Mesodermal cell (in vitro differentiated cells): Measurements from ENCODE around the gene SYMPK.
A peak's percentile ranks its signal among the peaks of the same experiment; 100 is the strongest.

Source experiments
- H3K27ac ChIP-seq: 2 replicates; pipeline ENCODE4 v1.7.0; 2013; ENCODE audit warnings: mild to moderate bottlenecking, low read depth, low read length, moderate library complexity; ENCODE audit not compliant: severe bottlenecking
- H3K36me3 ChIP-seq: 2 replicates; pipeline ENCODE4 v1.7.1; 2013; ENCODE audit warnings: mild to moderate bottlenecking, low read length, moderate library complexity; ENCODE audit not compliant: control insufficient read depth, insufficient read depth
- H3K4me1 ChIP-seq: one replicate; pipeline ENCODE4 v1.7.1; 2013; ENCODE audit warnings: mild to moderate bottlenecking, low read length; ENCODE audit not compliant: insufficient read depth, control insufficient read depth, poor library complexity, severe bottlenecking
- H3K4me3 ChIP-seq: 2 replicates; pipeline ENCODE4 v1.7.0; 2013; ENCODE audit warnings: low read length, control low read depth, mild to moderate bottlenecking; ENCODE audit not compliant: insufficient read depth, poor library complexity, severe bottlenecking; ENCODE audit errors: extremely low read depth
- H3K9me3 ChIP-seq: 2 replicates; pipeline ENCODE4 v1.7.1; 2013; ENCODE audit warnings: mild to moderate bottlenecking, low read length, moderate library complexity; ENCODE audit not compliant: control insufficient read depth
- WGBS, 2 experiments: methylation state at CpG; one replicate each; pipeline ENCODE4 v1.1.5; 2013; ENCODE audit warnings: missing lambda C conversion rate in 2 of 2; ENCODE audit not compliant: insufficient coverage in 2 of 2; 5-methylcytosine and 5-hydroxymethylcytosine counted together

The SYMPK gene

DNA sequence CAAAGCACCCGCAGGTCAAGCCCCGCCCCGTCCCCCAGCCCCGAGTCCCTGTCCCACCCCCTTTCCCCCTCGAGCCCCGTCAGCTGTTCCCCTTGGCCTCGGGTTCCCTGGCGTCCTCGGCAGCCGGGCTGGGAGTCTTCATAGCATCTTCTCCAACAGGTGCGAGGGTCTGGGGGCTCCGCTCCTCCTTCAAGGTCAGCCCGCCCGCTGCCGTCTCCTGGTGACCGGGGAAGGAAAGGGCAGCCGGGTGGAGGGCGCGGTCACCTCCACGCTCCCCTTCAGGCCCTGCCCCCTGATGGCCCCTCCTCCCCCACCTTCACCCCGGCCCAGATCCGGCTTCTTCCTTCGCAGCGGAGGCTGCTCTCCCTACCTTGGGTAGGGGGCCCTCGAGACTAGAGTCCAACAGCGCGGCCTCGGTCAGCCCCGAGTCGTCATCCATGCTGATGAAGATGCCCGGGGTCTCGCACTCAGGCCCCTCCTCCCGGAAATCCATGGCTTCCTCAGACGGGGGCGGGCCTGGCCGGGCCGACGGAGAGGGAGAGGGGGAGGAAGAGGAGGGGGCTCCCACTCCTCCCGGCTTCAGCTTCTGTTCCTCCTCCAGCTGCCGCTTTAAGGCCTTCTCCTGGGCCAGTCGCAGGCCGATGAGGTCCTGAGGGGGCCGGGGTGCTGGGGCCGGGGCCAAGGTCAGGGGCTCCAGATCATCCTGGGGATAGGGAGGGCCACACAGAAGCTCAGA lies 47.3 kb downstream of the SYMPK start:
- Histone ChIP-seq H3K4me3 (peak overlapping the region; percentile 65), H3K27ac (peak overlapping the region; percentile 33)

DNA sequence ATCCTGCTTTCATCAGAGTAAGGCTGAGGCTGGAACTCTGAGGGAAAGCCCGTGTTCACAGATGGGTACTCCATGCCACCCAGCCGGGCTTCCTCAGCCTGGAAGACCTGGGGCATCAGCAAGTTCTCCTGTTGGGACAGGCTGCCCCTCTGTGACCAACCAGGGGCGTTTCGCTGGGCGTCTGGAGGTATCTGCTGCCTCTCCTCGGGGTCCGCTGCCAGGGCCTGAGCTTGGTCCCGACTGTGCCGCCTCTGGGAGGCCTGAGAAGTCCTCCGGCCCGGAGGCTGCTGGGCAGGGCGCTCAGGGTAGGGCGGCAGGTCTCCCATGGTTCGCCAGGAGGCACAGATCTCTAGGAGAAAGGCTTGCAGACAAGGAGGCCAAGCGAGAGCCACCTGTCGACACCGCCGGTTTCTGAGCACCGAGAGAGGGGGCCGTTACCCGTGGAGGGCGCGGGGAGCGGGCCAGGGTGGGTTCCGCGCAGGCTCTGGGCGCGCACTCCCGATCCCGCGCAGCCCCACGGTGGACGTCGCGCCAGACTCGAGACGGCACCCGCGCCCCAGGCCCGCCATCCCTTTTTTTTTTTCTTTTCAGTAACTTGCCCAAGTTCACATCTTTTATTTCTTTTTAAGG lies 48.0 kb downstream of the SYMPK start, which contains the start of gene RSPH6A:
RSPH6A (minus strand) TSS at position 458 of the 630 bp plus-strand sequence; CDS start at position 326, 132 bp downstream.
- H3K36me3 ChIP-seq: peaks cover 7% of the 10 kb centered on the region
- 27 to 28% methylated on average over 30 to 37 of the region's 40 CpGs for WGBS, 2 experiments
- H3K9me3 ChIP-seq: no peaks in the 10 kb centered on the region
- peaks cover 18% of the 10 kb centered on the region for H3K4me1 ChIP-seq
- H3K27ac ChIP-seq: peak within 1 kb of the TSS; percentile 33
- H3K4me3 ChIP-seq: peak within 1 kb of the TSS; percentile 65

More for the DNA sequence above, 47.3 kb downstream of the SYMPK start:
- peaks cover 18% of the 10 kb centered on the region for H3K4me1 ChIP-seq
- H3K36me3 ChIP-seq: peaks cover 13% of the 10 kb centered on the region
- H3K9me3 ChIP-seq: no peaks in the 10 kb centered on the region
- WGBS, 2 experiments: 2 to 3% methylated on average over 14 to 20 of the region's 44 CpGs

GRCh38 chr19:45814166-45814780 lies 48.7 kb downstream of the SYMPK start:
- Histone ChIP-seq H3K4me1 (peaks cover 24% of the 10 kb centered on the region), H3K36me3 (peaks cover 4% of the 10 kb centered on the region), H3K9me3 (no peaks in the 10 kb centered on the region), H3K27ac (no peak overlapping the region), H3K4me3 (peak overlapping the region; percentile 65)
- WGBS, 2 experiments: 89 to 96% methylated on average over 10 to 11 of the region's 12 CpGs

GRCh38 chr19:45812297-45812696 lies 50.6 kb downstream of the SYMPK start:
- Histone ChIP-seq H3K4me1 (peaks cover 18% of the 10 kb centered on the region), H3K4me3 (no peak overlapping the region), H3K27ac (no peak overlapping the region), H3K9me3 (no peaks in the 10 kb centered on the region), H3K36me3 (peaks cover 4% of the 10 kb centered on the region)
- 94 to 97% methylated on average over 6 of the region's 6 CpGs for WGBS, 2 experiments

DNA sequence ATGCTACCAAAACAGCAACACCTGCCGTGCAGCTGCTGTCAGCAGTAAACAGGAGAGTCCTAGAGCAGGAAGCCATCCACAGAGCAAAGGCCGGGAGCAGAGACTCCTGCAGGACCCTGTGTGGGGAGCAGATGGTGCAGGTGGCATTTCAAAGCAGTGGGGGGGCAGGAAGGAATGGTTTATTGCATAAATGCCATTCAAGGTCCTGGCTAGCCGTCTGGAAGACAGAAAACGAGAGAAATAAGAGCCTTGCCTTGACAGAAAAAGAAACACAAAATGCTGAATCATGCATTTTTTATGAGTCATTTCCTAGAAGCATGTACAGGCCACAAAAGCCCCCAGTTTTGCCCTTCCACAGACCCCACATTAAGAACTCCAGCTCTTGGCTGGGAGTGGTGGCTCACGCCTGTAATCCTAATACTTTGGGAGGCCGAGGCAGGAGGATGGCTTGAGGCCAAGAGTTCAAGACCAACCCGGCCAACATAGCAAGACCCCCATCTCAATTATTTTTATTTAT lies 53.2 kb downstream of the SYMPK start:
- Histone ChIP-seq H3K4me3 (no peak overlapping the region), H3K9me3 (no peaks in the 10 kb centered on the region), H3K4me1 (peaks cover 6% of the 10 kb centered on the region), H3K27ac (peak overlapping the region; percentile 86), H3K36me3 (peaks cover 4% of the 10 kb centered on the region)
- WGBS, 2 experiments: 49 to 60% methylated on average over 4 of the region's 7 CpGs

- peaks cover 6% of the 10 kb centered on the region for H3K4me1 ChIP-seq
Measured at GRCh38 chr19:45805719-45806118, 57.2 kb downstream of the SYMPK start.

DNA sequence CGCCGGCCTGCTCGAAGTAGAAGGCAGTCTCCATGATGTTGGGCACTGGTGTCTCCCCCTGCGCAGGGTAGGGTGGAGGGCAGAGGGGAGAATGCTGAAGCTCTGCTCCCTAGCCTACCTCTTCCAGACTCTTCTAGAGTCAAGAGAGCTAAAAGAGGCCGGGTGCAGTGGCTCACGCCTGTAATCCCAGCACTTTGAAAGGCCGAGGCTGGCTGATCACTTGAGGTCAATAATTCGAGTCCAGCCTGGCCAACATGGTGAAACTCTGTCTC lies 58.1 kb downstream of the SYMPK start:
- H3K36me3 ChIP-seq: no peaks in the 10 kb centered on the region
- peaks cover 9% of the 10 kb centered on the region for H3K4me1 ChIP-seq
- WGBS, 2 experiments: 89 to 90% methylated on average over 3 to 6 of the region's 8 CpGs
- H3K4me3 ChIP-seq: no peak overlapping the region
- H3K9me3 ChIP-seq: no peaks in the 10 kb centered on the region
- no peak overlapping the region for H3K27ac ChIP-seq

More at GRCh38 chr19:45805719-45806118, 57.2 kb downstream of the SYMPK start:
- H3K27ac ChIP-seq: no peak overlapping the region
- no peaks in the 10 kb centered on the region for H3K9me3 ChIP-seq
- no peaks in the 10 kb centered on the region for H3K36me3 ChIP-seq
- H3K4me3 ChIP-seq: no peak overlapping the region

- Histone ChIP-seq H3K36me3 (no peaks in the 10 kb centered on the region), H3K9me3 (no peaks in the 10 kb centered on the region), H3K27ac (no peak overlapping the region), H3K4me3 (no peak overlapping the region), H3K4me1 (peaks cover 4% of the 10 kb centered on the region)
- 94 to 96% methylated on average over 57 of the region's 57 CpGs for WGBS, 2 experiments
Measured at GRCh38 chr19:45804140-45804958, 58.6 kb downstream of the SYMPK start.

GRCh38 chr19:45801603-45802175 lies 61.3 kb downstream of the SYMPK start:
- Histone ChIP-seq H3K27ac (no peak overlapping the region), H3K4me1 (peaks cover 3% of the 10 kb centered on the region), H3K36me3 (no peaks in the 10 kb centered on the region), H3K9me3 (no peaks in the 10 kb centered on the region), H3K4me3 (no peak overlapping the region)
- WGBS, 2 experiments: 86 to 87% methylated on average over 5 of the region's 7 CpGs

DNA sequence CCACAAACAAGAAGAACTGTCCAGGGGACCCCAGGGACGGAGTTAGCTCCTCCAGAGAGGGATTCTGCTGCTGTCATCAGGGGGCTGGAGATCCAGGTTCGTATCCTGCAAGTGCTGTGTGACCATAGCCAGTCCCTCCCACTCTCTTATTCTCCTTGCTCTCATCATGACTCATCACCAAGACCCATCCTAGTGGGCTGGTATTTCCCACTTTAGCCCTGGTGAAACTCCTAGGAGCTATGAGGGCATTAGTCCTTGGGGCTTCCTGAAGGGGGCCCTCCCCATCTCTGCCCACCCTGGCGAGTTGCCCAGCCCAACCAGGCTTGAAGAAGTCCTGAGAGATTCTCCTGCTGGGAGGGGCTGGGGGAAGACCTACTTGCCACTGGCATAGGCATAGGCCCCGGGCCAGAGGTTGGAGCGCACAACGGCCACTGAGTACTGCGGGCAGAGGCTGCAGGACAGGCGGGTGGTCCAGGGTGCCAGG lies 62.8 kb downstream of the SYMPK start:
- no peaks in the 10 kb centered on the region for H3K36me3 ChIP-seq

More for the DNA sequence above, 62.8 kb downstream of the SYMPK start:
- H3K4me1 ChIP-seq: peaks cover 3% of the 10 kb centered on the region
- no peaks in the 10 kb centered on the region for H3K9me3 ChIP-seq
- 85 to 87% methylated on average over 8 of the region's 8 CpGs for WGBS, 2 experiments
- H3K4me3 ChIP-seq: no peak overlapping the region
- no peak overlapping the region for H3K27ac ChIP-seq
